SKM-1 (cell line): ENCODE results near the gene TMEM87A.
"Not testable (repeated sequence)": the region's sequence is repeated elsewhere in the genome, so short reads cannot be mapped to it uniquely, and the experiment has no call there.

Experiments
- DNase-seq: peaks from one replicate; lab custom pipeline; 2025; ENCODE audit not compliant: unreplicated experiment; lab: John Stamatoyannopoulos, UW

TMEM87A gene

GRCh38 chr15:42272939-42273899 is at the start of gene TMEM87A, which contains the start of gene GANC:
Gene TMEM87A (minus strand): TSS chr15:42273433. CDS start chr15:42273398, 35 bp downstream.
Gene GANC (plus strand): TSS chr15:42273201. CDS start chr15:42274482, 1,281 bp downstream.
- DNase-seq: peak; percentile 98

GRCh38 chr15:42319206-42319605 is 46.0 kb upstream of the TMEM87A start:
- DNase-seq: no peak

GRCh38 chr15:42316282-42316805 is 43.1 kb upstream of the TMEM87A start:
- DNase-seq: not testable (repeated sequence)

GRCh38 chr15:42315521-42315920 is 42.3 kb upstream of the TMEM87A start:
- no peak for DNase-seq

- DNase-seq: no peak
Measured at GRCh38 chr15:42314818-42315217, 41.6 kb upstream of the TMEM87A start.

GRCh38 chr15:42313463-42313862 is 40.2 kb upstream of the TMEM87A start:
- no peak for DNase-seq

- no peak for DNase-seq
Measured at GRCh38 chr15:42306681-42307080, 33.4 kb upstream of the TMEM87A start.

GRCh38 chr15:42301004-42301403 is 27.8 kb upstream of the TMEM87A start:
- DNase-seq: not testable (repeated sequence)

- no peak for DNase-seq
Measured at GRCh38 chr15:42289166-42289565, 15.9 kb upstream of the TMEM87A start.

GRCh38 chr15:42287931-42288330 is 14.7 kb upstream of the TMEM87A start:
- no peak for DNase-seq

GRCh38 chr15:42286445-42287029 is 13.3 kb upstream of the TMEM87A start:
- peak; percentile 31 for DNase-seq

- DNase-seq: peak; percentile 69
Measured at GRCh38 chr15:42285034-42285433, 11.8 kb upstream of the TMEM87A start.

GRCh38 chr15:42284551-42284950 is 11.3 kb upstream of the TMEM87A start:
- no peak for DNase-seq

GRCh38 chr15:42283671-42284070 is 10.4 kb upstream of the TMEM87A start:
- DNase-seq: no peak

- DNase-seq: no peak
Measured at GRCh38 chr15:42282926-42283325, 9.7 kb upstream of the TMEM87A start.

- no peak for DNase-seq
Measured at GRCh38 chr15:42282344-42282743, 9.1 kb upstream of the TMEM87A start.

GRCh38 chr15:42279234-42279723 is 6.0 kb upstream of the TMEM87A start:
- peak; percentile 60 for DNase-seq

GRCh38 chr15:42276762-42277161 is 3.5 kb upstream of the TMEM87A start:
- no peak for DNase-seq

- DNase-seq: no peak
Measured at GRCh38 chr15:42275780-42276391, 2.7 kb upstream of the TMEM87A start.

GRCh38 chr15:42274702-42274989 is 1.4 kb upstream of the TMEM87A start:
- DNase-seq: no peak

GRCh38 chr15:42273900-42274701 is 868 bp upstream of the TMEM87A start:
- no peak for DNase-seq
